Adrenal gland (tissue), 5 donors: ENCODE data around the gene TOLLIP.

Source experiments
- POLR2A ChIP-seq, 2 donors: fragments of 450-650 bp; IDR thresholded peaks; one replicate each; pipeline ENCODE4 v1.6.1; 2017; ENCODE audit warnings: antibody characterized with exemption in 2 of 2, mild to moderate bottlenecking in 2 of 2, moderate library complexity in 1 of 2
- TF ChIP-seq, protein P1 (sequence below), 6 experiments: fragments of 450-650 bp in 4 of 6; fragments of 200-600 bp in 2 of 6; sonication (generic) in 1 of 6; IDR thresholded peaks; 1 replicate in 5 of 6; 2 replicates in 1 of 6; pipeline versions ENCODE4 v1.5.1 to v1.8.0; 2016 to 2021; ENCODE audit warnings: antibody characterized with exemption in 6 of 6, mild to moderate bottlenecking in 2 of 6, moderate library complexity in 1 of 6
- donor health status: DM: no; HTN: no; CAD: no.

DNA sequence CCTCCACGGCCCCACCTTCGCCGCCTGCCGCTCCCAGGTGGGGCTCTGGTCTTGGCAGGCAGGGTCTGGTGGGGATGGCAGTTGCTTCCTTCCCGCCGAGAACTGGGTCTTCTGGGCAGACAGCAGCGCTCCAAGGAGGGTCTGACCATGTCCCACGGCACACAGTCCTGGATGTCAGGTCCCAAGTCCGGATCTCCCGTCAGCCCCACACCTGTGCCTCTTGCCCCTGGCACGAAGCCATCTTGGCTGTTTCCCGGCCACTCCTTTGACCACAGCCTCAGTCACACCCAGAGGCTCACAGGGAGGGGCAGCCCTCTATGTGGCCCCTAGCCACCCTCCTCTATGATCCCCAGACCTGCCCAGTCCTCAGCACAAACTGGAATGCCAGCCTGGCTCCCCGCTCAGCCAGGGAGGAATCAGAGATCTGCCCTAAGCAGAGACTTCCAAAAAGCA lies 72.3 kb downstream of the TOLLIP start:
- no peak for TF ChIP-seq POLR2A (IDR thresholded peaks at IDR 0.05)
- TF ChIP-seq, protein P1, sequence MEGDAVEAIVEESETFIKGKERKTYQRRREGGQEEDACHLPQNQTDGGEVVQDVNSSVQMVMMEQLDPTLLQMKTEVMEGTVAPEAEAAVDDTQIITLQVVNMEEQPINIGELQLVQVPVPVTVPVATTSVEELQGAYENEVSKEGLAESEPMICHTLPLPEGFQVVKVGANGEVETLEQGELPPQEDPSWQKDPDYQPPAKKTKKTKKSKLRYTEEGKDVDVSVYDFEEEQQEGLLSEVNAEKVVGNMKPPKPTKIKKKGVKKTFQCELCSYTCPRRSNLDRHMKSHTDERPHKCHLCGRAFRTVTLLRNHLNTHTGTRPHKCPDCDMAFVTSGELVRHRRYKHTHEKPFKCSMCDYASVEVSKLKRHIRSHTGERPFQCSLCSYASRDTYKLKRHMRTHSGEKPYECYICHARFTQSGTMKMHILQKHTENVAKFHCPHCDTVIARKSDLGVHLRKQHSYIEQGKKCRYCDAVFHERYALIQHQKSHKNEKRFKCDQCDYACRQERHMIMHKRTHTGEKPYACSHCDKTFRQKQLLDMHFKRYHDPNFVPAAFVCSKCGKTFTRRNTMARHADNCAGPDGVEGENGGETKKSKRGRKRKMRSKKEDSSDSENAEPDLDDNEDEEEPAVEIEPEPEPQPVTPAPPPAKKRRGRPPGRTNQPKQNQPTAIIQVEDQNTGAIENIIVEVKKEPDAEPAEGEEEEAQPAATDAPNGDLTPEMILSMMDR (IDR thresholded peaks at IDR 0.05), result no peak
